GM18868 (cell line): ENCODE measurements around the gene ITPKB.
"Not testable (repeated sequence)": the region's sequence is repeated elsewhere in the genome, so short reads cannot be mapped to it uniquely, and the experiment has no call there.

ENCODE experiments used
- ATAC-seq: cut with Tn5 transposase; IDR thresholded peaks from one replicate; pipeline ENCODE4 v1.9.1; 2021; ENCODE audit warnings: mild to moderate bottlenecking, moderate library complexity; ENCODE audit not compliant: unreplicated experiment

Gene ITPKB

GRCh38 chr1:226732856-226733291 is 6.2 kb downstream of the ITPKB start:
- ATAC-seq, result no peak

- ATAC-seq, result no peak
These were observed 7.7 kb downstream of the ITPKB start for GRCh38 chr1:226731257-226731893.

- no peak for ATAC-seq
These were observed 8.2 kb downstream of the ITPKB start for GRCh38 chr1:226730836-226731235.

GRCh38 chr1:226730071-226730470 is 9.0 kb downstream of the ITPKB start:
- ATAC-seq, result no peak

GRCh38 chr1:226728448-226728847 is 10.6 kb downstream of the ITPKB start:
- ATAC-seq, result no peak

GRCh38 chr1:226725897-226726267 is 13.2 kb downstream of the ITPKB start:
- no peak for ATAC-seq

GRCh38 chr1:226723657-226724532 is 15.2 kb downstream of the ITPKB start:
- no peak for ATAC-seq

- ATAC-seq, result no peak
These were observed 16.0 kb downstream of the ITPKB start for GRCh38 chr1:226722901-226723656.

- no peak for ATAC-seq
These were observed 16.7 kb downstream of the ITPKB start for GRCh38 chr1:226722240-226722900.

GRCh38 chr1:226720574-226720973 is 18.5 kb downstream of the ITPKB start:
- not testable (repeated sequence) for ATAC-seq

GRCh38 chr1:226719596-226720387 is 19.3 kb downstream of the ITPKB start:
- ATAC-seq, result no peak

- ATAC-seq, result no peak
These were observed 21.7 kb downstream of the ITPKB start for GRCh38 chr1:226717256-226717909.

GRCh38 chr1:226716577-226716976 is 22.5 kb downstream of the ITPKB start:
- no peak for ATAC-seq

- no peak for ATAC-seq
These were observed 24.9 kb downstream of the ITPKB start for GRCh38 chr1:226714148-226714547.

GRCh38 chr1:226712742-226713419 is 26.2 kb downstream of the ITPKB start:
- peak; percentile 23 for ATAC-seq

- peak; percentile 84 for ATAC-seq
These were observed 26.9 kb downstream of the ITPKB start for GRCh38 chr1:226711976-226712741.

- no peak for ATAC-seq
These were observed 28.6 kb downstream of the ITPKB start for GRCh38 chr1:226710501-226710900.

- no peak for ATAC-seq
These were observed 29.1 kb downstream of the ITPKB start for GRCh38 chr1:226709953-226710352.
